Measurements from ENCODE around the gene BEST3.

Gene BEST3

GRCh38 chr12:69661386-69661785 is 37.7 kb downstream of the BEST3 start:
- TF ChIP-seq CTCF (IDR thresholded peaks at IDR 0.05; ENCODE audit: low read depth, low read length, missing control alignments) = no peak
- H3K4me3 ChIP-seq (ENCODE audit: low read depth, low read length) = no peak overlapping the region
- no peak for DNase-seq (ENCODE audit: low read depth)

- no peak for DNase-seq (ENCODE audit: low read depth)
- TF ChIP-seq CTCF (IDR thresholded peaks at IDR 0.05; ENCODE audit: low read depth, low read length, missing control alignments) = no peak
- no peak overlapping the region for H3K4me3 ChIP-seq (ENCODE audit: low read depth, low read length)
Observed at GRCh38 chr12:69660164-69660863, 38.8 kb downstream of the BEST3 start.

- no peak overlapping the region for H3K4me3 ChIP-seq (ENCODE audit: low read depth, low read length)
- TF ChIP-seq CTCF (IDR thresholded peaks at IDR 0.05; ENCODE audit: low read depth, low read length, missing control alignments) = no peak
- DNase-seq (ENCODE audit: low read depth) = no peak
Observed at GRCh38 chr12:69658203-69658602, 40.9 kb downstream of the BEST3 start.

GRCh38 chr12:69657376-69658137 is 41.5 kb downstream of the BEST3 start:
- TF ChIP-seq CTCF (IDR thresholded peaks at IDR 0.05; ENCODE audit: low read depth, low read length, missing control alignments) = no peak
- H3K4me3 ChIP-seq (ENCODE audit: low read depth, low read length) = no peak overlapping the region
- DNase-seq (ENCODE audit: low read depth) = no peak

- no peak for TF ChIP-seq CTCF (IDR thresholded peaks at IDR 0.05; ENCODE audit: low read depth, low read length, missing control alignments)
- no peak overlapping the region for H3K4me3 ChIP-seq (ENCODE audit: low read depth, low read length)
- no peak for DNase-seq (ENCODE audit: low read depth)
Observed at GRCh38 chr12:69655616-69656340, 43.3 kb downstream of the BEST3 start.

- TF ChIP-seq CTCF (IDR thresholded peaks at IDR 0.05; ENCODE audit: low read depth, low read length, missing control alignments) = no peak
- no peak overlapping the region for H3K4me3 ChIP-seq (ENCODE audit: low read depth, low read length)
- DNase-seq (ENCODE audit: low read depth) = no peak
Observed at GRCh38 chr12:69653703-69654102, 45.4 kb downstream of the BEST3 start.

Data from GM12864 (cell line).